ENCODE measurements around the gene PRDM15. TPM values are rescaled to one million over a fixed set of nuclear protein-coding genes. Genes with fewer than 3 reads are reported as not detected.

Gene PRDM15
- total RNA-seq, 1 experiment from 2014 or later: 9.8 TPM

GRCh38 chr21:41850085-41850484 is 29.1 kb downstream of the PRDM15 start:
- Histone ChIP-seq H3K4me3 (replicated peaks in 1 of 2; ENCODE audit: low read depth in 1 of 2, low read length in 2 of 2) (no peak overlapping the region), H3K9me3 (ENCODE audit: control insufficient read depth in 1 of 2, insufficient read depth in 1 of 2, low read depth in 1 of 2, low read length in 2 of 2) (no peaks in the 10 kb centered on the region), H3K27me3 (ENCODE audit: insufficient read depth, low read length) (no peaks in the 10 kb centered on the region), H3K4me2 (ENCODE audit: low read length) (no peak overlapping the region), H3K4me1 (ENCODE audit: control insufficient read depth in 1 of 2, insufficient read depth in 2 of 2, low read length in 2 of 2) (peaks cover 3 to 11% of the 10 kb centered on the region in 2 experiments; a peak in 2 of 4 replicates), H3K9me2 (ENCODE audit: insufficient read depth) (no peaks in the 10 kb centered on the region), H3K36me3 (ENCODE audit: control insufficient read depth in 1 of 2, insufficient read depth in 2 of 2, low read length in 2 of 2) (0 out of 4 replicates have a peak, but pooled peaks cover 0 to 3% of the 10 kb centered on the region in 2 experiments), H3K27ac (ENCODE audit: low read depth, low read length) (no peak overlapping the region), H3K9ac (ENCODE audit: low read length) (no peak overlapping the region), H2AFZ (ENCODE audit: low read depth, low read length, poor library complexity, severe bottlenecking) (no peak overlapping the region), H3K79me2 (ENCODE audit: insufficient read depth, low read length) (no peaks in the 10 kb centered on the region), H4K20me1 (ENCODE audit: insufficient read depth) (no peaks in the 10 kb centered on the region)
- ATAC-seq (no peak), DNase-seq (ENCODE audit: low read depth, low spot score) (no peak)
- POLR2A ChIA-PET: no interaction called here
- RAD21 ChIA-PET (ENCODE audit: low non-redundant PET in 1 of 2, low total read pairs in 2 of 2, uncharacterized antibody in 2 of 2, unreplicated experiment in 2 of 2): no interaction called here
- no peak for TF ChIP-seq ZFX (IDR thresholded peaks at IDR 0.05)
- TF ChIP-seq ZNF274 (IDR thresholded peaks at IDR 0.05; ENCODE audit: low read depth, low read length): no peak
- no peak for TF ChIP-seq EZH2phosphoT487 (IDR thresholded peaks at IDR 0.05; ENCODE audit: borderline replicate concordance)
- no peak for TF ChIP-seq EZH2 (IDR thresholded peaks at IDR 0.05)
- TF ChIP-seq CBX3 (IDR thresholded peaks at IDR 0.05; ENCODE audit: low read depth): no peak
- no peak for TF ChIP-seq EGR1 (IDR thresholded peaks at IDR 0.05; ENCODE audit: low read depth)
- TF ChIP-seq POLR2AphosphoS5 (IDR thresholded peaks at IDR 0.05; ENCODE audit: low read depth, low read length): no peak
- no peak for TF ChIP-seq FOSL1 (IDR thresholded peaks at IDR 0.05; ENCODE audit: low read depth)
- TF ChIP-seq MAX (IDR thresholded peaks at IDR 0.05): no peak
- no peak for TF ChIP-seq REST (IDR thresholded peaks at IDR 0.05; ENCODE audit: low read depth)
- TF ChIP-seq POLR2A (IDR thresholded peaks at IDR 0.05; ENCODE audit: borderline replicate concordance, extremely low read depth, insufficient read depth, insufficient read length): no peak
- no peak for TF ChIP-seq SP1 (IDR thresholded peaks at IDR 0.05; ENCODE audit: low read depth)
- no peak for TF ChIP-seq SIN3A (IDR thresholded peaks at IDR 0.05; ENCODE audit: low read depth)
- TF ChIP-seq YY1 (IDR thresholded peaks at IDR 0.05; ENCODE audit: extremely low read depth, insufficient replicate concordance, low read depth, low read length): no peak
- TF ChIP-seq RAD21 (IDR thresholded peaks at IDR 0.05; ENCODE audit: low read depth): no peak
- TF ChIP-seq TCF7L2 (IDR thresholded peaks at IDR 0.05; ENCODE audit: borderline replicate concordance, extremely low read depth, insufficient read depth, insufficient read length): no peak
- intact Hi-C loops (cut with micrococcal nuclease): no loop called here
- BruUV-seq (replicated peaks): no TSS peak
- CTCF ChIA-PET: interaction anchor here (1.6 kb wide), 1 partner anchor 72 kb away, joined by 3 read pairs; no protein-coding TSS in a partner anchor
